A549 (cell line): ENCODE results near the gene DISC1.

ENCODE experiments used
- CTCF ChIP-seq: fragments of >200 bp; sonication (Bioruptor Twin); formaldehyde crosslinking; IDR thresholded peaks from 3 replicates; pipeline ENCODE4 v1.5.1; 2016
- EP300 ChIP-seq, 2 experiments: fragments of >200 bp; sonication (Bioruptor Twin); formaldehyde crosslinking; IDR thresholded peaks; 2 replicates in 1 of 2; 3 replicates in 1 of 2; pipeline ENCODE4 v1.6.1; 2016 to 2017
- JUN ChIP-seq, 2 experiments: fragments of >200 bp; sonication (Bioruptor Twin); formaldehyde crosslinking; IDR thresholded peaks; 2 replicates in 1 of 2; 3 replicates in 1 of 2; pipeline ENCODE4 v1.6.1; 2016 to 2017
- PHF8 ChIP-seq: fragments of 200-600 bp; sonication (generic); IDR thresholded peaks from 2 replicates; pipeline ENCODE4 v1.6.1; 2016; ENCODE audit warnings: low read depth, mild to moderate bottlenecking, antibody characterized with exemption, moderate library complexity, borderline replicate concordance
- POLR2A ChIP-seq: IDR thresholded peaks from 2 replicates; pipeline ENCODE4 v1.6.1; 2012; ENCODE audit warnings: mild to moderate bottlenecking, low read length
- RARB ChIP-seq: fragments of 250-450 bp; sonication (Bioruptor Pico); IDR thresholded peaks from 2 replicates; pipeline ENCODE4 v1.8.0; 2021; ENCODE audit warnings: mild to moderate bottlenecking, moderate library complexity
- REST ChIP-seq: fragments of 200-600 bp; sonication (generic); IDR thresholded peaks from 2 replicates; pipeline ENCODE4 v1.6.1; 2016; ENCODE audit warnings: antibody characterized with exemption, mild to moderate bottlenecking, moderate library complexity
- TP53 ChIP-seq: fragments of 250-450 bp; sonication (Bioruptor Pico); IDR thresholded peaks from 2 replicates; pipeline ENCODE4 v1.5.0; 2021; ENCODE audit warnings: mild to moderate bottlenecking, moderate library complexity

- no peak for TF ChIP-seq REST
- no peak for TF ChIP-seq POLR2A
- TF ChIP-seq PHF8 = no peak
- TF ChIP-seq EP300 (IDR thresholded peaks at IDR 0.05) = no peak
- TF ChIP-seq RARB (CRISPR knock-in tag) = no peak
- no peak for TF ChIP-seq CTCF
- no peak for TF ChIP-seq JUN (IDR thresholded peaks at IDR 0.05)
- TF ChIP-seq TP53 (CRISPR knock-in tag) = no peak
Observed at GRCh38 chr1:231734417-231734816, 107.8 kb downstream of the DISC1 start.
